ENCODE data around the gene EIPR1.

The EIPR1 gene

DNA sequence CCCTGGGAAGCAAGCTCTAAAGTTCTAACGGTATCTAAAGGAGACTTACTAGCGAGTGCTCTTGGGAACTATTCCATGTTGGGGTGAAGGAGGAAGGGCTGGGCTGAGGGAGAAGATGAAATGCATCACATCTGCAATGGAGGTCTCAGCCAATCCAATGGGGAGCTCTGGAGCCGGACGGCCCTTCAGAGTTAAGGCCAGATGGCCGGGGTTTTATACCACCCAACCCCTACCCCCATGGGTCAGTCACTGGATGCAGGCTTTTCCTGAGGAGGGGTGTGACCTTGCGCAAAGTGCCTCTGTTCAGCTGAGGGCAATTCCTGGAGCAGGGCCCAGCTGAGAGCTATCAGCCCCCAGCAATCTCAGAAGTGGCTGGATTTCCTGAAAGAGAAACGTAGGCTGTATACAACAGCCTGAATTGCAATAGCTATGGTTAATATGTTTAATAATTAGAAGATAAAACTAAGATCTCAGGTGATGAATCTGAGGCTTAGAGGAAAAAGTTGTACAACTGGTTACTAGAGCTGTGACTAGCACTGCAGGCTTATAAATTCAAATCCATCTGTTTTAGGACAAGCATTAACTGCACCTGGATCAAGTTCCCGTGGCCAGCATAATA is 21.6 kb downstream of the EIPR1 start:
- DNase-seq = no peak

DNA sequence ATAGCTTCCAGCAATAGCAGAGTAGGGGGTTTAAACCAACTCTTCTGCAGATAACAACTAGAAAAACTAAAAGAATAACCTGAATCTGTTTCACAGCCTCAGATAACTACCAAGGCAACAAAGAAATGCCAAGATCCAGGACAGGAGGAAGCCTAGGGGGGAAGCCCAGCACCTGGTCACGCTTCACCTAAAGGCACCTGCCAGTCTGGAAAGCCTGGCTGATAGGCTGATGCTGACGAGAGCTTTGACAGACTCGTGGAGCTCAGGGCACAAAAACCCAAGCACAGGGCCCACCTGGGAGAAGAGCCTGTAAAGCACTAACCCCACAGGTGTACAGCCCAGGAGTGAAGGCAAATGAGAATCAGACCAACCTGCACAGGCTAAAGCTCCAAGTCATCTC is 22.6 kb downstream of the EIPR1 start:
- DNase-seq = peak; percentile 48

DNA sequence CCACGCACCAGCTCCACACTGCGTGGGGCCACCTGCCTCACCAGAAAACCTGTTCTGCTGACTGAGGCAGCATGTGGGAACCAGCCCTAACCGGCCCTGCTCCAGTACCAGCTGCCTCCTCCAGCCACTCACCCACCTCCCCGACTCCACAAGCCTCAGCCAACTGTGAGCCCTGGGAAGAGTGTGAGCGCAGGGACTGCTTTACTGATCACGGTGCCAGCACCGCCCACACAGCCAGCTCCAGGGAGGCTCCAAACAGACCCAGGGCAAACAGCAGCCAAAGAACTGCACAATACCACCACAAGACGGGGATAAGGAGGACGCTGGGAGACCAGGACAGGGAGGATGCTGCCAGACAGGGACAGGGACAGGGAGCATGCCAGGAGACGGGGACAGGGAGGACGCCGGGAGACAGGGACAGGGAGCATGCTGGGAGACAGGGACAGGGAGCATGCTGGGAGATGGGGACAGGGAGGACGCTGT is 28.4 kb downstream of the EIPR1 start:
- peak; percentile 63 for DNase-seq

DNA sequence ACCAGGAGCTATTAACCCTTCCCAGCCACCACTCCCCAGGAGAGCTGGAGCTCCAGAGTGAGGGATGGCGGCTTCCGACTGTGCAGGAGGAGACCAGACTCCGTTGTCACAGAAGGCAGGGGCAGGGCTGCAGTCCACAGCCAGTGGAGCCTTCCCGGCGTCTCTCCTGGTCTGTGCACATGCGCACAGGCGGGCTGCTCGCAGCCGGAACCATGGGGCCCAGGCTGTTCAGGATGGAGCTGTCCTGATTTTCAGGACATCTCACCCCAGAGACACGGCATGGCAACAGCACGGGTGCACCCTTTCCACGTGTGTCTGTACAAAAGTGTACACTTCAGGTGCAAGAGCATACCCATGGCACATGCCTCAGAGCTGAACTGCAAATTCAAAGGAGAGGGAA is 28.9 kb downstream of the EIPR1 start:
- no peak for DNase-seq

DNA sequence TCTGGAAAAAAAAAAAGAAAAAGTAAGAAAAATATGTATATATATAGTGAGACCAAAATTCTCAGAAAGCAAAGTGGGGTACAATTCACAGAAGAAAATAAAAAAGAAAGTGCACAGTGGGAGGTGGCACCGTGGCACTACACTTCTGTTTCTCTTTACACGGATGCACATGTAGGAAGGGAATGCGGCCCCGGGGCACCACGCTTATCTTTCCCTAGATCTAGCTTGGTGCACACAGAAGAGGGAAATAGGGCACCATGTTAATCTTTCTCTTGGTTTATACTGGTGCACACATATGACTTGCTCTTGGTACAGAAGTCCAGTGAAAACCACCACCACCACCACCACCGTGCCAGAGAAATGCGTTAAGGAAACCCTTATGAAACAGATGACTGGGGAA is 32.0 kb downstream of the EIPR1 start:
- DNase-seq = no peak

DNA sequence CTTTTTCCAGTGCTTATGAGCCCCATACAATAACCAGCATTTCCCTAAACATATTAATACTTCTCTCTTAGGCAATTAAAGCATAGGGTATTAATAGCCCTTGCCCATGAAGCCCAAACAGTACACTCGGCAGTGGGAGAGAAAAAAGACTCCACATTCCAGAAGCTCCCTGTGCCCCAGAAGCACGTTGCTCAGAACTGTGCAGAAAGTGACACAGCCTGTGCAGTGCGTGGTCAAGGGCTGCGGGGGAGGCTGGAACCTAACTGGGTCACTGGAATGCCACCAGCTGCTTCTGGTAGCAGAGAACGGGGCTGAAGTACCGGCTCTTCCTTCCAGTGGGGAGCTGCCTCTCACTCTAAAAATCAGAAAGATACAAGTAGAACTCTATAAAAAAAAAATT is 32.7 kb downstream of the EIPR1 start:
- DNase-seq = no peak

DNA sequence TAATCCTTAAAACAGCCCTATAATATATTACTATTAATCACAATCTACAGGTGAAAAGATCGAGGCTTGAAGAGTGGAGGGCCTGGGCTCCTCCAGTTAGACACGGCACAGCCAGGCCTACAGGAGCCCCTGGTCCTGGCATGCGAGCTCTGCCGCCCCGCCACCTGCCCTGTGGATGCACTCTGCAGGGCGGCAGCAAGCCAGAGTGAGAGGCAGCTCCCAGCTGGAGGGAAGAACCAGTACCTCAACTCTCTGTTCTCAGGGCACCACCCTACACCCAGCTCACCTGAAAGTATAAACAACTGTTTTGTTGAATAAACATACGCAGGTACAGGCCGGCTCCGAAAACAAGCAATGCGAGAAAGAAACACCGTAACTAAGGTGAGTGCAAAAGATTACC is 34.6 kb downstream of the EIPR1 start:
- DNase-seq = no peak

DNA sequence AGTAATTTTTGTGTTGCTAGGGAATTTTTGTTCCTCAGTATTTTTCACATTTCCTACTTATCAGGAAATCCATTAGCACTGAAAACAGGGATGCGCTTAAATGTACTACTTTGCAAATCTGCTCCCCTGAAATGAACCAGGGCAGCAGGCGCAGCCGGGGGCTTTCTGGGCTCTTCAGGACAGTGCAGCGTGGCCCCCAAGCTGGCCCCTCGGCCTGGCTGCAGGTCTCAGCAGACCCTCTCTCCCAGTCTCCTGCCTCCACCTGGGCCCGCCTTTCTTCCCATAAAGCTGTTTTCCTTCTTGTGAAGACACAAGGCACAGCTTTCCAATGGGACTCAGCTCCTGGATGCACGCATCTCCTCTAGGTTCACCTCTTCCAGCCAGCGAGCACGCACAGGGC is 35.3 kb downstream of the EIPR1 start:
- no peak for DNase-seq

DNA sequence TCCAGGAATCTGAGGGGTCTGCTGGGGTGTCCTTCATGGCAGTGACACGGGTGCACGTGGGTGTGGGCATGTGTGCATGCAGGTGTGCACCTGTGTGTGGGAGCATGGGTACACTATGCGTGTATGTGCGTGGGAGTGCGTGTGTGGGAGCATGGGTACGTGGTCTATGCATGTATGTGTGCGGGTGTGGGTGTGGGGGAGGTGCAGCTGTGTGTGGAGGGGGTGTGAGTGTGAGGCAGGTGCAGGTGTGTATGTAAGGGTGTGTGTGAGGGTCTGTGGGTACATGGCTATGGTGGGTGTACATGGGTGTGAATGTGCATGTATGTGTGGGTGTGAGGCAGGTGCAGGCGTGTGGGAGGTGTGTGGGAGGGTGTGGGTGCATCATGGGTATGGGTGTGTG is 36.3 kb downstream of the EIPR1 start:
- no peak for DNase-seq

DNA sequence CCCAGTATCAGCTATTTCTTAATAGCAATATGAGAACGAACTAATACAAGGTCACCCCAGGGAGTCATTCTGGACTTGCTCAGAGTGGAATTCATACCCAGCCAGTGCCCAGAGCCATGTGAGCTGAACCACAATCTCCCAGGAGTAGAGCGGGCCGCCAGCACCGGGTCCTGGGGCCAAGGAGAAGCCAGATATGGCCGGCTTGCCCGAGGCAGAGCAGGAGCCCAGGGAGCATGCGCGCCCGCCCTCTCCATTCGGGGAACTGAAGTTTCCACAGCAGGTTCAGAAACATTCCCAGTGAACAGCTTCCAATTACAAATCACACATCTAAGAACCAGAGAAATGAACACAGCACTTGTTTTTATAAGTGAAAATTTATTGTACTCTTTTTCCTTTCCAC is 37.5 kb downstream of the EIPR1 start:
- DNase-seq = no peak

DNA sequence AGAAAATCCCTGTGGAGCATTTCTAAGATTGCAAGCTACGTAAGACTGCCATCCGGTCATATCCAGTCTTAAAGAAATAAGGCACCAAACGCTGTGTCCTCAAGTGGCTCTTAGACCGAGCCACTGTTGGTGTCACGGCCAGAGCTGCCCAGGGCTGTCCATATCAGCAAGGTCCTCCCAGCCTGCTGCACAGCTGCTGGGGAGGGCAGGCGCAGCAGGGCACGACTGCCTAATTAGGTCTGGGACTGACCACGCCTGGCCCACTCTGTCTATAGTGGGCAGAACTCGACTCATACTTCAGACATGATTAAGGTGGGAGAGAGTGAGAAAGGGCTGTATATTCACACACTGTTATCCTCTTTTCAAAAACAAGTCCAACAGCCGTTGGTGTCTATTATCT is 39.3 kb downstream of the EIPR1 start:
- no peak for DNase-seq

DNA sequence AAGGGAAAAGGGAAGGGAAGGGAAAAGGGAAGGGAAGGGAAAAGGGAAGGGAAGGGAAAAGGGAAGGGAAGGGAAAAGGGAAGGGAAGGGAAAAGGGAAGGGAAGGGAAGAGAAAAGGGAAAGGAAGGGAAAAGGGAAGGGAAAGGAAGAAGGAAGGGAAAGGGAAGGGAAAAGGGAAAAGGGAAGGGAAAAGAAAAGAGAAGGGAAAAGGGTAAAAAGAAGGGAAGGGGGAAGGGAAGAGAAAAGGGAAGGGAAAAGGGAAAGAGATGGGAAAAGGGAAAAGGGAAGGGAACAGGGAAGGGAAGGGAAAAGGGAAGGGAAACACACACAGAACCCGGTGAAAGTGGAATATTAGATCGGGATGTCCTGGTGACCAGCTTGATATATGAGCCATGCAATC is 40.8 kb downstream of the EIPR1 start:
- DNase-seq = no peak

DNA sequence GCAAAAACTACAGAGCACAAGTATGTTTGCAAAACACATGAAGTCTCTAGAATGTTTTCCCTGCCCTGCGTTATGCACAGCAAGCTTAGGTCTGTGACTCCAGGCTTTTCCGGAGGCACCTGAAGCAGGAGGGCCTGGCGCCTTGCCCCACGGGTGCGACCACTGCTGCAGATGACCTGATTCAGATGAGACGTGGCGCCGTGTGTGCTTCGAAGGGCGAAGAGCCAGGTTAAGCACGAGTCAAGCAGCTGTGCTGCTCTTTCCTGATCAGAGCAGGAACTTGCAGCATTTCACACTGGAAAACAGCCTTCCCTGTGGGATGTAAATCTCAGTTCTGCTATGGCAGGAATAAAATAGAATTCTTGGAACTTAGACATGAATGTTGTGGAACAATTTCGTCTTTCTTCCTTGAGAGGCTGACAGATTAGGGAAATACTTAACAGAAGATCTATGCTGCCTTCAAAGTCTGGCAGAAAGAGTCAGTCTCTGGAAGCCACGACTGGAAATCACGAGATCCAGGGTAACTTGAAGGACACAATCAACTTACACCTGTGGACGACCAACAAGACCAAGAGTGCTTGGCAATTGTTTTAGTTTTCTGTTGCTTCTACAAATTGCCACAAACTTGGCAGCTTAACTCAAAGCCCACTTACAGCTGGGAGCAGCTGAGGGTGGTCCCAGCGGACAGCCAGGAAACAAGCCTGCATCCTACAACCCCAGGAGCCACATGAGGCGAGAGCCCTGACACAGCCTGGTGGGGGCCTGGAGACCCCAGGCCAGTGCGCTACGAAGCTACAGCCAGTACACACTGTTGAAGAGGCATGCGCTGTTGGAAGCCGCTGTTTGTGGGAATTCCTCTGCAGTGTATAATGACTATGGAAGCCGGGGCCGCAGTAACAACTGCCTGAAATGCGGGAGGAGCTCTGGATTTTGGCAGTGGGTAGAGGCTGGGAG is 42.9 kb downstream of the EIPR1 start:
- DNase-seq = no peak

DNA sequence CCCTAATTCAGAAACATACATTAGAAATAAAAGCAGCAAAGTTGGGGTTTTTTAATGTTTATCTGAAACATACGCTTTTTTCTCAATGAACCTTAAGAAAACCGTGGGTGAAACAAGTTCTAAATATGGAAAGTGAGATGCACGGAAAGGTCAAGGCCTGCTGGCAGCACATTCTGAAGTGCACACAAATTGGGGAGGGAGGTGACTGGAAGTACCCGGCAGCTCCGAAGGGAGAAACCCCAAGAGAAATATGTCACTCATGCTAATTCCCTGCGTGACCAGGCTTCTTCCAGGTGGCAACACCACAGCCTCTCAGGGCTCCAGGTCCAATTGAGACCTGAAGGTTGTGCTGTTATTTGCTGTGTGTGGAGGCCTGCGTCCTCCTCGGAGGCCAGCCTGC is 45.5 kb downstream of the EIPR1 start:
- DNase-seq = no peak

DNA sequence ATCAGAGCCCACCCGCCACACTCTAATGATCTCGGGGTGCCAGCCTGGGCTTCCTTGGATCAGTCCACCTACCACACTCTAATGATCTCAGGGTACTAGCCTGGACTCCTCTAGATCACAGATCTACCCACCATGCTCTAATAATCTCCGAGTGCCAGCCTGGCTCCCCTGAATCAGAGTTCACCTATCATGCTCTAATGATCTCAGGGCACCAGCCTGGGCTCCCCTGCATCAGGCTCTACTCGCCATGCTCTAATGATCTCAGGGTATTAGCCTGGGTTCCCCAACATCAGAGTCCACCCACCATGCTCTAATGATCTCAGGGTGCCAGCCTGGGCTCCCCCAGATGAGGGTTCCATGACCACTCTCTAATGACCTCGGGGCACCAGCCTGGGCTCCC is 48.1 kb downstream of the EIPR1 start:
- DNase-seq = no peak

DNA sequence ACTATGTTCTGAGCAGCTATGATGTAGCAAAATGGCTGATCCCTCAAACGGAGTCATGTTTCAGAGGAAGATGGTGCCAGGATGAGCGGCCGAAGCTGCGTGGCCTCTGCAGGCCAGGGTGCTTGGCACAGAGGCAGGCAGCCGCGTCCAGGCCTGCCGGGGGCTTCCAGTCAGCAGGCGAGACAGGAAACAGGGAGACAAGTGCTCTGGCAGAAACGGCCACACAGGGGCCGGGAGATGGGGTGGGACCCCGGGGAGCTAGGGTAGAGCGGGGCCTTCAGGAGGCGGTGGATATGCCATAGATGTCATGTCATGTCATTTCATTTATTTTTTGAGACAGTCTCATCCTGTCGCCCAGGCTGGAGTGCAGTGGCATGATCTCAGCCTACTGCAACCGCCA is 50.7 kb downstream of the EIPR1 start:
- no peak for DNase-seq

DNA sequence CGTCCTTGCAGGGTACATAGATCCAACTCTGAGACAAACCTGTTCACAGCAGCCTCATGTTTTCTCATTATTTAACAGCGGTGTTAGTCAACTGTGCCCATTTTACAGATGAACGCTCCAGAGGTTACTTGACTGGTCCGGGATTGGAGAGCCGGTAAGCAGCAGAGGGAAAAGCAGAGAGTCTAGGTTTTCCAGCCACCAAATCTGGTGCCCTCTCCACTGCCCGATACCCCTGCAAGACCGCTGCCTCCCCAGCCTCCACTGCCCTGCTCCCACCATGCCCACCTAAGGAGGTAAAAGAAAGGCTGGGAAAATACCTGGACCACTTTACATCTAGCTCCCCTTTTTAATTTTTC is 51.5 kb downstream of the EIPR1 start:
- DNase-seq = no peak

DNA sequence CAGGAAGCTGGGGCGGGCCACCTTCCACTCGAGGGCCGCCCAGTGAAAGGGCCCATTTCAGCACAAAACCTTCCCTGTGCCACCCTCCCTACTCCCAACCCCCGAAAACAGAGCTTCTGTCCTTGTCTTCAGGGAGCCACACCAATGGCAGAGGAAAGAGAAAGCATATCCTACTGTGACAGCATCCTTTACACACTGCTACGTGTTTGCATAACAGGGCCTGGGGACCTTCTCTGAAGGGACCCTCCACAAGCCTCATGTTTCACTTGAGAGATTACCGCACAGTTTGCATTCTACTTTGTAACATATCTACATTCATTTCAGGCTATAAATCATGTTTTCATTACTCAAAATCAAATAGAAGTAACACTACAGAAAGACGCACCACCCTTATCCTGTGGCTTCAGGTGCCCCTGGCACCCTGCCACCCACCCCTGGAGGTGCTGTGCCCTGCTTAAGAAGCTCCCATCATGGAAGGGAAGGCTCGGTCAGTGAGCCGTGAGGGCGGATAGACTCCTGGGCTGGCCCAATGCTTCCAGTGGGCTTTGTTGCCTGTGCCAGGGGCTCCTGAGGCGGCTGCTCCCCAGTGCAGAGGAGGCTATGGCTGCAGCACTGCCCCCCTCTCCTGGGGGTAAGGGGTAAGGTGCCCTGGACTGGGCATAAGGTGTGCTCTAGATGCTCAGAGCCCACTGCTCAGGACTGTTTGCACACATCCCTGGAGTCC is 52.0 kb downstream of the EIPR1 start:
- no peak for DNase-seq

DNA sequence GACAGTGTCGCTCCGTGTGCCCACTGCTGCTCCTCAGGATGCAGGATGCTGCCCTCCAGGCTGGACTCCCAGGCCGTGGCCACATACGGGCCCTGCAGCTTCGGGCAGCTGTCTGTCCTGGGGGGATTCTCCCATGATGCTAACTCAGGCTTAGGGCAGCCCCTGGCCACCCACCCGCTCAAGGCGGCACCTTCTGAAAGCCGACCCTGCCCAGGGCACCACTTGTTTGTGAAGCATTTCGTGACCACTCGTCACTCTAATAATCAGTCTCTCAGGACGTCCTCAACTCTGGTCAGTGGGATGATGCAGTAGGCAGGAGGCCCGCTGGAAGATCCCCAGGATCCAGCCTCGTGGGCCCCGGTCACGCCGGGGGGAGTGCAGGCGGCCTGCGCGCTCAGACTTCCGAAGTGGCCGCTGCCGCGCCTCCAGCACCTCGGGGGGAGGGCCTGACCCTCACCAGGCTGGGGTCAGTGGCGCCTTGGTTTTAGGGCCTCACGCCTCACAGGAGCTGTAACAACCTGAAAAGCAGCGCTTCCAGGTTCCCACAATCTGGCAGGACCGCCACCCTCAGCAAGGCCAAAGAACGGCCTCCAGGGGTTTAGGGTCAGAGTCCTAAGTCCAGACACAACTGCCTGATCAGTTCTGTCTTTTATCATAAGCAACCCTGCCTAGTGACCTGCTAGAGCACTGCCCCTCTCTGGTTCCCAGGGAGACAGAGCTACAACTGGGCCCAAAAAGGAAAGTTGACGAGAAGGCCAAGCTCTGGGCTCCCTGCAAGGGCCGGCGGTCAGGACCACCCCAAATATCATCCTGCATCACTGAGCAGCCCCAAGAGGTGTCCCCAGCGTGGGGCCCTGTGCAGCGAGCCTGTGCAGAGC is 53.0 kb downstream of the EIPR1 start:
- DNase-seq = no peak

DNA sequence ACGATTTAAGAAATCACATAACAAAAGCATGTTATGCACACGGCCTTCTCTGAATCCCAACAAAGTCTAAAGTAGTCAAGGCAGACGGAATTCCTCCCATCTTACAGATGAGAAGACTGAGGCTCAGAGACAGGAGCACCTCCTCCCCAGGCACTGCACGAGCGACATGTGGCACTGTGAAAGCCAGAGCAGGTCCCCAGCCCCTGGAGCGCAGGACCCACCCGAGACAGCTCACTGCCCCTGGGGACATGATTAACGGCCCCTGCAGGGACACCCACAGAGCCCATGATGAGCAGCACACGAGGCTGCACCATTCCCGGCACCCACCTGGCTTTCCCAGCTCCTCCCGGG is 53.6 kb downstream of the EIPR1 start:
- no peak for DNase-seq

DNA sequence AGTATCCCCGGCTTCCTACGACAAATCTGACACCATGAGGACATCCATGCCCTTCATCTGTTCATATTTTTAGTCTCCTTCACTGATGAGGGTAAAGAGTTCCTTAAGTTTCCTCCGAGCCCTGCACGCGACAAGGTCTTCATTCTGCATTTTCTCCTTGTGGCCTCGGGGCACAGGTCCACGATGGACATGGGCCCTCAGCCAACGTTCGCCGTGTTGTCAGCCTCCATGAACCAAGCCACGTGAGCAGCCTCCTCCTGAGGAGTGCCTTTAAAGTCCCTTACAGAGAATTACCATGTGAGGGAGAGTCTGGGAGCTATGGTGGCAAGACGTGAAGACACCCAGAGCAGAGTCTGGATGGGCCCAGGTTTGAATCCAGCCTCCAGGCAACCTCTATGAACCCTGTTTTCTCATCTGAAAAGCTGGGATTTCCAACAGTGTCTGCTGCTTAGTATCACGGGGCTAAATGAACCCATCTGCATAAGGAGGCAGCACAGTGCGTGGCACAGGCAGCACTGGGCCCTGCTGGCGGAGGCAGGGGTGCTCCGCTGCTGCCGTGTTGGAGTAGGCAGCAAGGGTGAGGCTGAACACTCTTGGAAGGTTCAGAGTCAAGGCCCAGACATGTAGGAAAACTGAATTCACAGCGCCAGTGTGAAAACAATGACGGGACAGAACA is 54.1 kb downstream of the EIPR1 start:
- no peak for DNase-seq

DNA sequence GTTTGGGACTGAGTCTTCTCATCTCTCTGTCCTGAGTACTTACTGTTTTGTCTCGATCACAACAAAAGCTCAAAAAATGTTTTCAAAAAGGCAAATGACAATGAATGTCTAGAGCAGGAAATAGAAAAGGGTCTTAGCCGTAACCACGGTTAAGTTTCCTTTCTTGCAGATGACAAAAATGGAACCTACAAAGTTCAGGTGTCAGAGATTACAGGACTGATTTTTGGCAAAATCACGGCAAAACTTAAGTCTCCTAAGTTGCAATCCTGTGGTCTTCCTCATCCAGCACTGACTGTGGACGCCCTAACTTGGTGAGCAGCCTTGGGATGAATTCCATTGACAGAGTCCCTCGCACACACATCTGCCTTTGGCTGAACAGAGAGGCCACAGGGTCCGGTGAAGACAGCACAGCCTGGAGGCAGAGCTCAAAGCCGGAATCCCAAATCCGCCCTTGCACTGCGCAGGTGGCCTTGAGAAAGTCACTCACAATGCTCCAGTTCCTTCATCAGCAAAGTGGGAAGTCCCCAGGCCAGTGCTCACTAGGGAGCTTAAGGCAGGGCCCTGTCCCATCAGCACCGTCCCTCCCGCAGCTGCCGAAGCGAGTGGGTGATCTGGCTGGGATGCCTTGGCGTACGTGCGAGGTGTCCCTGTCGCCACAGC is 55.2 kb downstream of the EIPR1 start:
- DNase-seq = no peak
